Stimulated activated CD8-positive, alpha-beta memory T cell treated with anti-CD3 and anti-CD28 coated beads, Interleukin-12 subunit alpha, Interleukin-12 subunit beta, amount 100 ng/mL, for 24 hours (primary cell): ENCODE results near the gene FAM53B.
A peak's percentile ranks its signal among the peaks of the same experiment; 100 is the strongest.

Experiments used
- DNase-seq: peaks from one replicate; pipeline ENCODE4 v3.0.0-alpha.2; 2020; ENCODE audit errors: extremely low read depth

The FAM53B gene

DNA sequence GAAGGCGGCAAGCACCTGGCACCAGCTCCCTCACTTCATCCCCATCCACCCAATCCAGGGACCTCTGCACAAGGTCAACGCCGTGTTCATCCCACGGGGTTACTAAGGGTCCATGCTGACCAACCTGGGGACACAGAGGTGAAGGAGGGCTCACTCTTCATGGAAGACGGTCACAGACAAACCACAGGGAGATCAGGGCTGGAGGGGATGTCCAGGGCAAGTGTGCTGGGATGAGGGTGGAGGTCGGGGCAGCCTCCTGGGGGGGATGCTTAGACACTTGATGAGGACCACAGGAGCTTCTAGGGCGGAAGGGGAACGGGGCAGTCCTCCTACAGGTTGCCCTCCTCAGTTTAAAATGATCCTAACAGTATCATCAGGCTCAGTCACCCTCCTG lies 46.7 kb downstream of the FAM53B start:
- DNase-seq, result no peak

DNA sequence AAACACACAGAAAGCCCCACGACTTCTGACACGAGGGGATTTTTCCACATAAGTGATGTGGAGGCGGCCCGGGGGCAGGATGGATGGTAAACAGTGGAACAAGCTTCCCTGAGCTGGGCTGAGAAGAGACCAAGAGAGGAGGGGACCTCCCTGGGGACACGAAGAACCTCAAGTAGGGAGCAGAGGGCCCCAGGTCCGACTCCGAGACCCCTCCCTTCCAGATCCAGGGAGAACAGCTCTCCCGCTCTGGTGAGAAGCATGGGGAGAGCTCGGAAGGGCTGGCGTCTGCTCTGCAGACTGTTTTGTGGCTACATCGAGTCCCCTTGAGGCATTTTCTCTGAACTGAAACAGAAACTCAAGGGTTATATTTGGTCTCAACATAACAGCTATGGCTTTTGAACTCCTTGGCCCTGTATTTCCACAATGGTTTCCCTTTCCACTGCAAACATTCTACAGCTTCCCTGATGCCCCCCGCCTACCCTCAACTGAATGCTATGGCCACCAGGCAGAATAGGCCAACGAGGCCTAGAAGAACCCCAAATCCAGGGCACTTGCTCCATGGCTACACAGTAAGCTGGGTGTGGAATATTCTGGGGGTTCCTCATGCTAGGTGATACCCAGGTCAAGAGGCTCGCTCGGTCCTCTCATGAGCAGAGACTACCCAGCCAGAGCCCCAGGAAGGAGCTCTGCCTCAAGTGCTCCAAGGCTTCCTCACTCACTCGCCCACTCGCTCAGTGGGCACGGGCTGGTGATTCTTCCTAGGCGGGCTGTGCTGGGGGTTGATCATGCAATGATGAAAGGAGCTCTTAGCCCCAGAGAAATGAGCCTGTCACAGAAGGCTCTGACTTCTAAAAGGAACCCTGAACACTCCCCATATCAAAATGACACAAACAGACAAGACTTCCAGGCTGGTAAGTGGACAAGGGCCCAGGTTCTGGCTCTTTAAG lies 47.5 kb downstream of the FAM53B start:
- no peak for DNase-seq

DNA sequence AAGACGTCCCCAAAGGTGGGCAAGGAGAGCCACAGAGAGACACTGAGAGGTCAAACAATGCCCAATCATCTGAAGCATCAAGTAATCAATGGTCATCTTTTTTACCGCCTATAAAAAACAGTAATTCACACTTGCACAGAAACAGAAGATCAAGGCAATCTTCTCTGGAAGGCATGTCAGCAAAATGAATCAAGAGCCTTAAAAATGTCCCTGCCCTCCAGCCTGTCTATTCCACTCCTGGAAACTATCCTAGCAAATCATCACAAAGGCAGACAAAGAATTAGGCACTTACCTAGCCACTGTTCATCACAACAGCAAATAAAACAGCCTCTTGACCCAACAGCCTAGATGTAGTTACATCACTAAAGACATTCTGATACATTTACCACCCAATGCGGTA lies 48.9 kb downstream of the FAM53B start:
- DNase-seq, result no peak

DNA sequence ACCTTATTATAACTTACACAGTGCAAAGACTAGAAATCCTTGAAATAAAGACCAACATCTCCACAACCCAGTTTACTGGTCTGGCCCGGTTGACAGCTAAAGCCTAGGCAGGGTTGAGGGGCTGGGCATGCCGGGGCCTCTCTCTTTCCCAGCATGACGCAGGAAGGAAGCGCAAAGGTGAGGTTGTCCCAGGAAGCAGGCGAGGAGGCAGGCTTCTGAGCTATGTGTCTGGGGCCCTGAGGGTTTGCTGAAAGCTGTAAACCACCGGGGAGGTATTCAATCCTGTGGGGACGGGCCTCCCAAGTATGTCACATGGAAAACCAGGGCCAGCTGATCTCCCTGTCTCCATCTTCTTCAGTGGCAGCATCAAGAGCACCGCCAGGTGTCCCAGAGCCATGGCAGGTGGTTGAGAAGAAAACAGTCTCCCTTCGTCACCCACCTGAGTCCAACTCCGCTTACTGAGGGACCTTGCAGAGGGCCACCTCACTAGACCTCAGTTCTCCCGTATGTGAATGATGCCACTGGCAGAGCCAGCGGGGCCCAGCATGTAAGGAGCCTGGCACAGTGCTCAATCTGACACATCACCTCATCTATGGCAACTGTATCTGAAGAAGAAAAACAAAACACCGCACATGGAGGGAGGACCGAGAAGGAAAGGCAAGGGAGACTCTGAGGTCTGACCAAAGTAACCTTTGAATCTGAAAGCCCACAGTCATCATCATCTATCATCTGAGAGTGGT lies 49.5 kb downstream of the FAM53B start:
- no peak for DNase-seq

DNA sequence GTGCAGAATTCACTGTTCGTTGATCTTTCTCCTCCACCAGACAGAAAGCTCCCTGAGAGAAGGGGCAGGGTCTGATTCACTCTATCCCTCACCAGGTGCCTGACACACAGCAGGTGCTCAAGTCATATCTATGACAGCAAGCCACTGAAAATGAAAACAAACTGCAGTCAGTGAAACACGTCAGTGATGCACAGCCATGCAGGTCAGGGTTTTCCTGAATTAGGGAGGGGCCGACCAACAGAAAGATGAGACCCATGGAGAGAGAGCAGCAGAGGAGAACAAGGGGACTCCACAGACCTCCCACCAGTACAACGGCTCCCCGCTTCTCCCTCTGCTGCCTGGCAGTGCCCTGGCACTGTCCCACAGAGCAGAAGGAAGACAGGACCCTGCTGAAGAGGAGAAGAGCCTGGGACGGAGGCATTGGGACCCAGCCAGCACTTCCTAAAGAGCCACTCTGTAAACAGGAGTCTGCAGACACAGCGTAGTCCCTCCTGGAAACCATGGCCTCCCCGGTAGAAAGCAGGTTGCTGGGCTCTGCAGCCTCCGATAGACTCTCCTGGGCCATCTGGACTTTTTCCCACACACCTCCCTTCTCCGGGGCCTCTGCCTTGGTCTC lies 50.3 kb downstream of the FAM53B start:
- DNase-seq, result no peak

DNA sequence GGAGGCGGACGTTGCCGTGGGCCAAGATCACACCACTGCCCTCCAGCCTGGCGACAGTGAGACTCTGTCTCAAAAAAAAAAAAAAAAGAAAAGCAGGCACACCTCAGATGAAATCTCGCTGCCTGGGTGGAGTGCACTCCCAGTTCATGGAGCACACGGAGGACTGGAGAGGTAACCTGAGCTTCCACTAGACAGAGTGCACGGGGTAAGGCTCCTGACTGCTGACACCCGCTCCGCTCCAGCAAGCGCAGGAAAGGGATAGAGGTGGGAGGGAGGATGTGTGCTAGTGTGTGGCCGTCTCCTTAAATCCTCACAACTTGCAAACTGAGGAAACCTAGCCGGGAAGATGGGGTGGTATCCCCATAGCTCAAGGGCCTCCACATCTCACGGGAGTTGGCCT lies 50.8 kb downstream of the FAM53B start:
- DNase-seq, result no peak

DNA sequence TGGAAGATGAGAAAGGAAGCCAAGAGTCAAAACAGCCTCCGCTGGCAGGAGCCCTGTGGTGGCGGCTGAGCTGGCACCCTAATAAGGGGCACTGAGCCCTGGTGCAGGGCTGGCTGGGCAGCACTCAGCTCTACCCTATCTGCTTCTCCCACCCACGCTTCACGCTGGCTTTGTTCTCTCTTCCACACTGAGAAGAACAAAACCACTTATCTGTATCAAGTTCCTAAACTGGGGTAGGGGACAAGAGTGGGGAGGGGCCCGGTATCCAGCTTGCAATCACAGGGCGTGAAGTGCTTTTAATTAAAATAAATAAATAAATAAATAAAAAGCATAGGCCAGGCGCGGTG lies 52.1 kb downstream of the FAM53B start:
- DNase-seq, result no peak

DNA sequence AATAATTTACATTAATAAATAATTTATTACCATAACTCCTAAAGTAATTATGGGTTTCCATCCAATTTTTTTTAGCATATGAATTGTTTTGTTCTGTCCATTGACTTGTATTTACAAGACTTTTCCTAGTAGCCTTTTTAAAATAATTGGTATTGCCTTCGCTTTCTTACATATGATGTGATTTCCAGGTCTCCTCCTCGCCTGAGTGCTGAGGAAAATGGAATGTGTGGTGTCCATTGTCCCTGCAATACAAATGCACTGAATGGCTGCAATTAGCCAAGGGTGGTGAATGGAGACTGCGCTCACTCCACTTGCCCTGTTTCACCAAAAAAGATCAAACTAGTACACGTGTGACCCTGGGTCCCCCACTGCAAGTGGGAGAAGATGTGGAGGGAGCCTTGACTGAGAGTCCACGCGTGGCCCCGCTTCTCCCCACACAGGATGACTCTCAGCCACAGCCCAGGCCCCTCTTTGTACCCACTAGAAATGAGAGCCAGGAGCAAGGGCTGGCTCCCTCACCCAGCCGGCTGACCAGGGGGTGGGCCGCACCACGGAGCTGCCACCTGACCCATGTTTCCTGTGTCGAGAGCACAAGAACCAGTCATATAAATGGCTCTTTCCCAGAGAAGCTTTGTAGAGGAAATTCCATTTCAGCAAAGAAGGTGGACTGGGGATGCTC lies 52.6 kb downstream of the FAM53B start:
- DNase-seq, result no peak

DNA sequence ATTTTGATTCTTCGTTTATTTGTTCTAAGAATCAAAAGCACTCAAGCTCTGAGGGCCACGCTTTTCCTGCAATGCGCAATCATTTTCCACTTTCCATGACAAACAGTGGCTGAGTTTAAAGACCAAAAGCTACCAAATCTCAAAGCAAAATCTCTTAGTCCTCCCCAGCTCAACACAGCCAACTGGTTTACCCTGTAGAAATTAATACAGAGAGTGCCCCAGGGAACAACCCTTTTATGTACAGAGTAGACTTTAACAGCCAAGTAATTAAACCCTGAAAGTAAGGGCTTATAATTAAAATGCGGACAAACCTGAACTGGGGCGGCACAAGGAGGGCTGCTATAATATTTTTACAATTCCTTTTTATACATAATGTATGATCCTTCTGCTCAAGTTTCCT lies 53.2 kb downstream of the FAM53B start:
- no peak for DNase-seq

DNA sequence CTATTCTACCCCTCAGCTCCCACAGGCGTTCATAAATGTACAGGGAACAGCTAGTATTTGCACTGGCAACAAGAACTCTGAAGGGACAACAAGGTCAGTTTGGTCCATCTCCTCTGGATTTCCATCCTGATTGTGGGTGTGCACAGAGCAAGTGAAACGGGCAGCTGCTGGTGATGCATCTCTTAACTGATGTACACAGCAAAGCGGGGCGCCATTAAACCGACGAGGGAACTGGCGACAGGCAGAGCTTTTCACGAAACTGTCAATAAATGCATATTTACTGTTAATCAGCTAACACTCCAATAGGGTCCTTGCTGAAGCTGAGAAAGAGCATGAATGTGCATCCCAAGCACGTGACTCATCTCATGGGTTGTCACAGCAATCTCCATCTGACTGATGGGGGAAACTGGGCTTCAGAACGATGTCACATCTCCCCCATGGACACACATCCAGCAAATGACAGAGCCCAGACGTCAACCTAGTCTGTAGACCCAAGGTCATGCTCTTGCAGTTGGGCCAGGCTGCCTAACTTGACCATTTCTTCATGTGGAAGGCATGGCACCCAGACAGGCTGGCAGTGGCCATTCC lies 54.2 kb downstream of the FAM53B start:
- DNase-seq, result no peak

DNA sequence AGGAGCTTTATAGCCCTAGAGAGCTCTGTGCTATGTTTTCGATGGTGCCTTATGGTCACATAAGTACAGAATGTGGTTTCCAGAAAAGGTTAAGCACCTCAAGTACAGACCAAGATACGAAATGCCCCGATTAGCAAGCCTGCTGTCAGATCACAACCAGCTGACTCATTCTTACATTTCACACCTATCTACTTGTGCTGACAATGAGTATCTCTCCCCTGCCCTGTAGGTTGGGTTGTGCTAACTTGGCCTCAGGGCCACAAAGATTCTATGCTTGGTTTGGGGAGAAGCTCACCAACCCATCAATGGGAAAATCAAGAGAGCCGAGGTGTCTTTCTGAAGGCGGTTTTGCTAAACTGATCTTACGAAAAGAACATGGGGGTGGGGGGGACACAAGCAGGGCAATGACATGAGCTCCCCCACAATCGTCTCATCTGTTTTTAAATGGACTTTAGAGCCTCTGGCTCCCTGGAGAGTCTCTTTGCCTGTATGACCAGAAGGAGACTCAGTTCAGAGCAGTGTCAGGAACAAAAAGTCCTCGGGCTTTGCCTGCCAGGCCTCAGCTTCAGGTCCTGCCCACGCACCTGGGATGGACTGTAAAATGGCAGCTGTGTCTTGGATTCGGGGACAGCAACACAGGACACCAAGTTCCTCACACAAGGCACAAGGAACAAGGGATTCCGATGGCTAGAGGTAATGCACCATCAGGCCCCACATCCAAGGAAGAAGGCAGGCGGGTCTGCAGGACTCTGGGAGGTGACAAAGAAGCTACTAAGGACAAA lies 55.1 kb downstream of the FAM53B start:
- peak; percentile 28 for DNase-seq

DNA sequence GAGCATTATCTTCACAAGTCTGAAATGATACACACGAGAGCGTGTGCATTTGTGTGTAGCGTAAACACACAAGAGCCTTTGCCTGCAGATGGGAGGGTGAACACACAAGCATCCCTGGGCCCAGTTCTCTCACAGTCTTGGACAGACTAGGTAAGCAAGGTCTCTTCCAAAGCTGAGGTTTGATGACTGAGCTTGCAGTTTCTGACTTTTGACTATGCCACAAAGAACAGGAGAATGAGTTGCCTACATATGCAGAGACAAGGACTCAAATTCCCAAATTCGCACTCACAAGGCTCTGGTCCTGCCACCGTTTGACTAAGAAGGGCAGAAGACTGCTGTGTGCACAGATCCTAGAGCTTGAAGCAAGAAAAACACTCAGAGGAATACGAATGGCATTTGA lies 55.8 kb downstream of the FAM53B start:
- DNase-seq, result no peak

DNA sequence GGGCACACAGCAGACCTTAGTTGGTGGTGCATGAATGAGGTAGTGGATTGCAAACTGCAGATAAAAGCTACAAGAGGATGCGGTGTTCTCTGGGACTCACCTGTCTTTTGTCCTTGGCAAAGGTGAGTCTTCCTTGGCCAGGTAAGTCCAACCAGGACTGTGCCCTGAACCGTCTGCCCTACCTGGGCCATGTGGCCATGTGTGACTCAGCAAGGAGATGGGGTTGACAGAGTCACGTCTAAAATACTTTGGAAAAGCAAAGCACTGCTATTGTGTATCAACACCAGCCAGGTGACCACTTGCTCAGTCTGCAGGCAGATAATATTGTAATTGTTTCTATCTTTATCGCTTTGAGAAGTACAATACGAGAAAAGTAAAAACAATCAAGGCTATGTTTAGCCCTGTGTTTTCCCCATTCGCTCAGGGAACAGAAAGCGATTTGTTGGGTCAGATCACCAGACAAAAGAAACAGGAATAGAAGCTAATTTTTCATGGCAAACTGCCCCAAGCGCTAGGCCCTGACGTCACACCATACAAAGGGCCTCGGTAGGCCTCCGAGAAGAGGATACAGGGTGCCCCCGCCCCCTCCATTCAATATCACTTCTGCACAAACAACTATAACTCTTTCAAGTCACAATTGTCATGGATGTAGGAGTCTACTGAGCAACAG lies 57.3 kb downstream of the FAM53B start:
- no peak for DNase-seq

DNA sequence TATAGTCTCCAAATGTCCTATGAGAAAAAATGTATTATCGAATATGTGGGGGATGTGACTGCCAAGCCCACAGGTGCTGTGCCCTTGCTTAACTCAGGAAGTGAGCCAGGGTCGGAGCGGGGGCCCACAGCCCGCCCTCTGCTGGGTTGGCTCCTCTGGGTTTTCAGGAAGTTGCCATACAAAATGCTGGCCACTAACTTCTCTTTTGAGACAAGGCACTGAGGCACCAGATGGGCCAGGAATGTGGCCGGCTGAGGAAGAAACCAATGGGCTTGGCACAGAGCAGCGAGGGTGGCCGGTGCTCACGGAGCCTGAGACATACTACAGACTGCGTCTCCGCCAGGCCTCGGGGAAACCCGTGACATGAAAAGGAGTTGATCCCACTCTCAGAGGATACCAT lies 58.9 kb downstream of the FAM53B start:
- DNase-seq, result no peak

DNA sequence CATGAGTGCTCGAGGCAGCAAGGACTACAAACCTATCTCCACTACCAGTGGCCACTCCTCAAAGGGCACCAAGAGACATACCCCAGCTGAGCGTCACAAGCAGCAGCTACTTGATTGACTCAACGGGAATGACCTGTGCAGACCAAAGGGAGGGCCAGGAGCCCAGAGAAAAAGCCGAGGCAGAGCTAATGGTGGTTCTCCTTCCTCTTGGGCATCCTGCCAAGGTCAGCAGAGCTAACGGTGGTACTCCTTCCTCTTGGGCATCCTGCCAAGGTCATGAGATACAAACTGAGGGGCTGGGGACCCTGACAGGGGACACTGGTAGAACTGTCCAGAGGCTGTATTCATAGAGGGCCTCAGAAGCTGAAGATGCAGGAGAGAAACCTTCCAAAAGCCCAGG lies 60.4 kb downstream of the FAM53B start:
- no peak for DNase-seq

DNA sequence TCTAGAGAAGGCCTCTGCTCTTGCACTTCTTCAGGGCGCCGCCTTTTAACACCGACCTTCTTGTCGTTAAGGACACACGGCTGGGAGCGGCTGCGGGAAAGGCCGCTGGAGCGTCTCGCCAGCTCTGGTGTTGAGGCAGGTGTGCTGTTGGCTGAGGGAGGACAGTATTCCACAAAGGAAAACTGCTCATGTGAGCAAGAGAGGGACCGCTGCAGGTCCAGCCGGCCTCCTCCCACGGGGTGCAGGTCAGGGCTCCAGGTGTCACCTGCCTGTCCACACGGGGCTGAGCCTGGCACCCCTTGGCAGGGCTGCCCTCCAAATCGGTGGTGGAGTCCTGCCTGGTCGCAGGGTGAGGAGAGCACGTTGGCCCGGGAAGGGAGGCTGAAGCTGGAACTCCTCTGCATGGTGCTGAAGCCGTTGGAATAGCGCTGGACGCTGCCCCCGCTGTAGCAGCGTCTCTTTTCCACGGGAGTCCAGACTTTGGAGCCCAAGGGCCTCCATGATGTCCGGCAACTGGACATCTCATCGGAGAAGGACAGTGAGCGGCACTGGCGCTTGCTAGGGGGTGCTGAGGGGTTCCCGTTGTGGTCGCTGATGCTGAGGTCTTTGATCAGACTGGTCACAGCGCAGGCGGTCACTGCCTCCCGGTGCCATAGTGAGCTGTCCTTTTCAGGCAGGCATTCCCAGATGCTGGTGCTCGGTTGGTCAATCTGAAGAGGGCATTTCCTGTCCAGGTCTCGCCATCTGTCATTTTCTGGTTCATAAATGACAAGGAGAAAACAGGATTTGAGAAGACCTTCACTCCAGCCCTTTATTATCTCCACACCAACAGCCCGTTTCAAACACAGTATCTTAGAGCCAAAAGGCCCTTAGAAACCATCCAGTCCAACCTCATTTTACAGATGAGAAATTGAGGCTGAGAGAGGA lies 62.3 kb downstream of the FAM53B start:
- no peak for DNase-seq

DNA sequence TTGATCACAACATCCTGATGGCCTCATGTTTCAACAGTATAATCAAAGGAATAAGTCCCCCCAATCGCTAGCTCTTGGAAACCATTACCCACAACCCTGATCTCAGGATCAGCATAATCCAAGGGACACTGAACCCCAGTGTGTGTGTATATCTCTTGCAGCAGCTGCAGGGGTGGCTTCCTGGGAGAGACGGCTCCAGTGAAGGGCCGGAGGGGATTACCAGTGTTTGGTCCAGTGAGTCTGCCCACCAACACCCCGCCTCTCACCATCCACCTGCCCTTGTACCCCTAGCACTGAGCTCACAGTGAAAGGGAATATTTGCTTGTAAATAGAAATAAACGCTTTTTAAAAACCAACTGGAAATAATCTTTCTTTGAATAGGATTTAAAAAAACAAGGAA lies 63.1 kb downstream of the FAM53B start:
- DNase-seq, result no peak

DNA sequence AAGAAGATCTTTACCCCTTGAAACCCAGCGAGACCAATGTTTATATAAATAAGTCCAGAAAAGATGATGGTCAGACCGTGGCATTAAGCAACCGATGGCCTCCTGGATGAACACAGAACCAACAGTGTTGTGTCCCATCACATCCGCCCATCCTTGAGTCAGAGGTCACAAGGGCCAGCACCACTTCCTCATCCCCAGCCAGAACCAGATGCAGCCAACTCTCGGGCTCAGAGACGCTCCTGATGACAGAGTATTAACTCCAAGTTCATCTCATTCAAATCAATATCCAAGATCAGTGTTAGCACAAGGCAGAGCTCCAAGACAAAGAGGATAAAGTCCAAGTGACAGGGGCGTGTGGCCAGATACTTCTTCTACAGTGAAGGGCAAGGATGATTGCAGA lies 63.5 kb downstream of the FAM53B start:
- no peak for DNase-seq

DNA sequence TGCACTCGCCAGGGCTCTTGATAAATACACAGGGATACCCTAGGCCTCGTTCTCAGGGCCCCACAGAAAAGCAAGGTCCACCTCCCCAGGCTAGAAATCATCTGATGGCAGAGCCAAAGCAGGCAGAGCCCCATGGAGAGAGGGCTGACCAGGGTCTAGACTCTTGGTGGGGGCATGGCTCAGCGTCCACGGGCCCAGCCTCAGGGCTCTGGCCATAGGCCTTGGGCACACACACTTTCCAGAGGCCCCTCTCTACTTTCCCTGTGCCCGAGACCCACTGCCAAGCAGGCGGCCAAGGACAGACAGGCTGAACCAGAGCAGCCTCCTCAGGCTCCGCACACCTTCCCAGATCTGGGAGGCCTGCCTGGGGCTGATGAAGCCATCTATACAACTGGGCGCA lies 64.8 kb downstream of the FAM53B start:
- DNase-seq, result no peak
